HepG2 (cell line): ENCODE measurements around the gene IRF3. TPM values are rescaled to one million over a fixed set of nuclear protein-coding genes. Genes with fewer than 3 reads are reported as not detected.

ENCODE experiments used
- ATAC-seq: fragments of 200-7000 bp; cut with Tn5 transposase; 3 replicates; pipeline ENCODE4 v1.9.1; 2020; ENCODE audit warnings: mild to moderate bottlenecking, moderate library complexity
- BruUV-seq: library from RNA; stranded (reverse); fragments of 400-500 nt; replicated peaks from 2 replicates; lab custom pipeline; 2021; lab: Mats Ljungman, UMichigan
- CTCF ChIA-PET: fragments of 300-600 bp; formaldehyde crosslinking; extraction: SDS; loops from one replicate; lab custom pipeline; 2021; ENCODE audit warnings: low total read pairs, inconsistent platforms, low intra/inter-chr PET ratio; lab: Yijun Ruan, JAX
- POLR2A ChIA-PET: fragments of 350-600 bp; sonication (Branson Sonifier 250); formaldehyde crosslinking; loops from one replicate; lab custom pipeline; 2020; ENCODE audit warnings: antibody characterized with exemption, inconsistent platforms; lab: Yijun Ruan, JAX
- DNase-seq: peaks from one replicate; pipeline ENCODE4 v3.0.0-alpha.2; 2015; ENCODE audit warnings: low spot score
- FAIRE-seq: peaks from 3 replicates; lab custom pipeline; 2011; peaks lifted over from hg19 to GRCh38; lab: Jason Lieb, UNC
- H2AFZ ChIP-seq: one replicate; pipeline ENCODE4 v1.6.1; 2011; ENCODE audit warnings: low read length, inconsistent platforms
- H3K27ac ChIP-seq: fragments of 300-600 bp; 3 replicates; pipeline ENCODE4 v1.8.0; 2011; ENCODE audit warnings: mixed run types, mild to moderate bottlenecking, mixed read lengths, low read length, inconsistent platforms; ENCODE audit not compliant: insufficient read depth; ENCODE audit errors: extremely low read length
- H3K27me3 ChIP-seq, 2 experiments: fragments of 200-600 bp in 1 of 2; 2 replicates in 1 of 2; 3 replicates in 1 of 2; pipeline versions ENCODE4 v1.6.0 to v1.8.0; 2011; ENCODE audit warnings: low read length in 2 of 2, mild to moderate bottlenecking in 2 of 2, moderate library complexity in 2 of 2, inconsistent platforms in 1 of 2; ENCODE audit not compliant: insufficient read depth in 2 of 2, control insufficient read depth in 1 of 2
- H3K36me3 ChIP-seq, 2 experiments: fragments of 200-600 bp in 1 of 2; replicated peaks in 1 of 2; 2 replicates in 1 of 2; 3 replicates in 1 of 2; pipeline versions ENCODE4 v1.5.1 to v1.8.0; 2011; ENCODE audit warnings: low read length in 2 of 2, inconsistent platforms in 1 of 2; ENCODE audit not compliant: insufficient read depth in 2 of 2, control insufficient read depth in 1 of 2
- H3K4me1 ChIP-seq: 2 replicates; pipeline ENCODE4 v1.5.1; 2012; ENCODE audit warnings: low read length, inconsistent platforms; ENCODE audit not compliant: insufficient read depth
- H3K4me2 ChIP-seq: 2 replicates; pipeline ENCODE4 v1.6.0; 2011; ENCODE audit warnings: low read depth, low read length, inconsistent platforms
- H3K4me3 ChIP-seq, 3 experiments: fragments of 200-600 bp in 1 of 3; sonication (generic), shearing (Covaris generic) in 1 of 3; replicated peaks in 1 of 3; 2 replicates each; pipeline ENCODE4 v1.5.1; 2011 to 2016; ENCODE audit warnings: low read length in 3 of 3, inconsistent platforms in 2 of 3, low read depth in 2 of 3, mild to moderate bottlenecking in 2 of 3, control low read depth in 1 of 3, mixed read lengths in 1 of 3; ENCODE audit not compliant: insufficient read depth in 1 of 3
- H3K79me2 ChIP-seq: one replicate; pipeline ENCODE4 v1.6.1; 2011; ENCODE audit warnings: low read length, inconsistent platforms; ENCODE audit not compliant: insufficient read depth
- H3K9ac ChIP-seq: 2 replicates; pipeline ENCODE4 v1.6.0; 2011; ENCODE audit warnings: mild to moderate bottlenecking, low read depth, low read length, inconsistent platforms; ENCODE audit not compliant: insufficient read depth
- H3K9me3 ChIP-seq: 2 replicates; pipeline ENCODE4 v1.5.1; 2012; ENCODE audit warnings: mild to moderate bottlenecking, low read length
- H4K20me1 ChIP-seq: 2 replicates; pipeline ENCODE4 v1.6.0; 2011; ENCODE audit warnings: inconsistent platforms, mild to moderate bottlenecking, low read length, moderate library complexity; ENCODE audit not compliant: insufficient read depth
- AGO2 ChIP-seq: fragments of 200-400 bp; formaldehyde crosslinking; optimal IDR thresholded peaks from 2 replicates; pipeline ENCODE3; 2017; ENCODE audit warnings: mild to moderate bottlenecking, low read depth, low read length, moderate library complexity
- ARNT ChIP-seq: fragments of 450-650 bp; IDR thresholded peaks from 2 replicates; pipeline ENCODE4 v1.6.1; 2017
- BRCA1 ChIP-seq: sonication (generic); formaldehyde crosslinking; IDR thresholded peaks from 2 replicates; pipeline ENCODE4 v1.4.0; 2020; ENCODE audit warnings: missing genetic modification reagents
- CBX1 ChIP-seq: IDR thresholded peaks from one replicate; pipeline ENCODE4 v1.6.1; 2016; ENCODE audit warnings: antibody characterized with exemption, low read depth
- CBX5 ChIP-seq: sonication (generic); formaldehyde crosslinking; IDR thresholded peaks from 2 replicates; pipeline ENCODE4 v1.4.0; 2020; ENCODE audit warnings: missing genetic modification reagents, borderline replicate concordance
- EZH2 ChIP-seq: conservative IDR thresholded peaks from 2 replicates; pipeline ENCODE4 v1.6.1; 2012; ENCODE audit warnings: mild to moderate bottlenecking, low read depth, low read length, moderate library complexity
- GATAD2A ChIP-seq: IDR thresholded peaks from 2 replicates; pipeline ENCODE4 v1.6.1; 2016
- KLF11 ChIP-seq: IDR thresholded peaks from 2 replicates; pipeline ENCODE4 v1.6.1; 2016; ENCODE audit warnings: missing compliant biosample characterization
- MAFK ChIP-seq, 2 experiments: IDR thresholded peaks in 1 of 2; conservative IDR thresholded peaks in 1 of 2; 2 replicates each; pipeline ENCODE4 v1.6.1; 2011; ENCODE audit warnings: improper control_type of control experiment in 2 of 2, low read length in 2 of 2
- PCBP1 ChIP-seq: fragments of 200-400 bp; formaldehyde crosslinking; IDR thresholded peaks from 2 replicates; pipeline ENCODE4 v1.6.1; 2017; ENCODE audit warnings: mild to moderate bottlenecking, low read depth, low read length, borderline replicate concordance
- PCBP2 ChIP-seq: fragments of 200-400 bp; formaldehyde crosslinking; optimal IDR thresholded peaks from 2 replicates; pipeline ENCODE3; 2018; ENCODE audit warnings: low read length, low read depth; ENCODE audit not compliant: poor library complexity, severe bottlenecking
- PRMT3 ChIP-seq: sonication (generic); formaldehyde crosslinking; IDR thresholded peaks from 2 replicates; pipeline ENCODE4 v1.8.1; 2022; ENCODE audit warnings: low read depth, mild to moderate bottlenecking, moderate library complexity, missing genetic modification reagents, borderline replicate concordance
- RBFOX2 ChIP-seq: fragments of 200-400 bp; formaldehyde crosslinking; IDR thresholded peaks from 2 replicates; pipeline ENCODE4 v1.6.1; 2017; ENCODE audit warnings: low read depth, mild to moderate bottlenecking, low read length
- WGBS: methylation state at CpG from one replicate; pipeline ENCODE4 v1.1.6; 2017; ENCODE audit warnings: low lambda C conversion rate; 5-methylcytosine and 5-hydroxymethylcytosine counted together
- in situ Hi-C: cut with HindIII; loops from 2 replicates; pipeline ENCODE4 v1.10.0; 2017; ENCODE audit warnings: low pct_unique_long_range_greater_than_20kb; ENCODE audit not compliant: extremely low pct_ligation_motif_present
- intact Hi-C: fragments of 100-400 bp; cut with micrococcal nuclease; formaldehyde crosslinking; loops from one replicate; pipeline ENCODE4 v1.10.0; 2022; ENCODE audit not compliant: unreplicated experiment
- polyA plus RNA-seq, 8 experiments: library from polyadenylated mRNA; depleted of rRNA in 3 of 8; stranded (reverse) in 7 of 8; unstranded in 1 of 8; fragments of >200 nt; fragmentation: Illumina TruSeq in 4 of 8; extraction: Trizol in 4 of 8; gene quantifications; 2 replicates each; pipeline versions ENCODE4 v1.2.1 to v1.2.3, GENCODE V29; 2011 to 2016; ENCODE audit warnings: low read depth in 4 of 8, missing spikeins in 1 of 8, mixed read lengths in 1 of 8; ENCODE audit not compliant: insufficient read depth in 1 of 8
- total RNA-seq, 5 experiments: library from RNA; depleted of rRNA; stranded (reverse); fragments of >200 nt; fragmentation: Illumina TruSeq; extraction: Trizol; gene quantifications; 2 replicates each; pipeline ENCODE4 v1.2.3, GENCODE V29; 2016; ENCODE audit warnings: low read depth in 1 of 5
- TF ChIP-seq, protein P1 (sequence below): IDR thresholded peaks from 2 replicates; pipeline ENCODE4 v1.6.1; 2016; ENCODE audit warnings: low read depth, borderline replicate concordance
- TF ChIP-seq, protein P2 (sequence below): sonication (generic); formaldehyde crosslinking; IDR thresholded peaks from 2 replicates; pipeline ENCODE4 v1.4.0; 2020; ENCODE audit warnings: missing genetic modification reagents
- TF ChIP-seq, protein P3 (sequence below): sonication (generic); formaldehyde crosslinking; IDR thresholded peaks from 2 replicates; pipeline ENCODE4 v1.9.0; 2022; ENCODE audit warnings: missing genetic modification reagents, mild to moderate bottlenecking, borderline replicate concordance

Gene IRF3
- total and polyA plus RNA-seq, 2 of the 13 experiments (the other 11 are each of a cell fraction or from before 2014, with no cell fraction given), result 61.9 to 65.5 TPM

DNA sequence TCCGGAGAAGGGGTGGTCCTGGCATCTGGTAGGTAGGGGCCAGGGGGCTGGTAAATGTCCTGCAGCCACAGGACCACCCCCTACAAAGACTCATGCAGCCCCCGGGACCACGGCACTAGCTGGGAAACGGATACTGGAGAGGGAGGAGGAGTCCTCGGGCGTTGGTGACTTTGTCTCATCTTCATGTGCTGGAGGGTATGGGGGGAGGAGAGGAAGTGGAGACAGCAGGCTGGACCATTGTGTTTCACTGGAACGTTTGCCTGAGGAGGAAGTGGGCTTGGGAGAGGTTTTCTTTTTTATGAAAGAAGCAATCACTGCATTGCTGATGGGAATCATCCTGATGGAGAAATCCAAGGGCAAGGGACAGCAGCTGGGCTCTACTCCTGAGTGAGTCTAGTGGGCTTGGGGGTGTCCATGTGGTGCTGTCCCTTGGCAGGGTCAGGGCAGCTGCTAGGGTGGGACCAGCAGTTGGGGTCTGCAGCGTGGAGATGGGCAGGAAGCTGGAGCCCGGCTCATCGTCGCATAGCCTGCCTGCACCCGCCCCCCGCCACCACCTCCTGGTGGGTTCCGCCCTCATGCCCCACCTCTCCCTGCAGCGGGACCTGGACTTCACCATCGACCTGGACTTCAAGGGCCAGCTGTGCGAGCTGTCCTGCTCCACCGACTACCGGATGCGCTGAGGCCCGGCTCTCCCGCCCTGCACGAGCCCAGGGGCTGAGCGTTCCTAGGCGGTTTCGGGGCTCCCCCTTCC lies 22.1 kb upstream of the IRF3 start:
- ChIA-PET CTCF (no interaction called here), POLR2A (interaction anchor here (0.8 to 1.9 kb wide), 2 partner anchors 11 kb away, joined by 4 to 5 read pairs; partner anchors contain the start of gene PRMT1)
- WGBS, result 96% methylated on average over 19 of the region's 26 CpGs
- Histone ChIP-seq H3K4me3 (no peak overlapping the region), H3K79me2 (peaks cover 2% of the 10 kb centered on the region), H3K27me3 (no peaks in the 10 kb centered on the region), H3K27ac (no peak overlapping the region), H3K9me3 (no peaks in the 10 kb centered on the region), H4K20me1 (peaks cover 5% of the 10 kb centered on the region; the same call in 1 of the 2 replicates), H3K4me1 (no peaks in the 10 kb centered on the region), H3K4me2 (no peak overlapping the region), H3K9ac (no peak overlapping the region), H2AFZ (no peak overlapping the region), H3K36me3 (peaks cover 21 to 47% of the 10 kb centered on the region in 2 experiments)
- no TSS peak for BruUV-seq
- DNase-seq, result no peak
- no peak for TF ChIP-seq ARNT
- TF ChIP-seq PCBP2, result no peak
- TF ChIP-seq AGO2, result peak; percentile 57
- TF ChIP-seq, protein P1, sequence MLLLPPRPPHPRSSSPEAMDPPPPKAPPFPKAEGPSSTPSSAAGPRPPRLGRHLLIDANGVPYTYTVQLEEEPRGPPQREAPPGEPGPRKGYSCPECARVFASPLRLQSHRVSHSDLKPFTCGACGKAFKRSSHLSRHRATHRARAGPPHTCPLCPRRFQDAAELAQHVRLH (CRISPR knock-in tag), result no peak
- TF ChIP-seq RBFOX2, result peak; percentile 69
- no peak for TF ChIP-seq CBX5 (CRISPR knock-in tag)
- in situ Hi-C loops, result no loop called here
- no peak for FAIRE-seq
- ATAC-seq, result no peak
- intact Hi-C loops, result no loop called here

DNA sequence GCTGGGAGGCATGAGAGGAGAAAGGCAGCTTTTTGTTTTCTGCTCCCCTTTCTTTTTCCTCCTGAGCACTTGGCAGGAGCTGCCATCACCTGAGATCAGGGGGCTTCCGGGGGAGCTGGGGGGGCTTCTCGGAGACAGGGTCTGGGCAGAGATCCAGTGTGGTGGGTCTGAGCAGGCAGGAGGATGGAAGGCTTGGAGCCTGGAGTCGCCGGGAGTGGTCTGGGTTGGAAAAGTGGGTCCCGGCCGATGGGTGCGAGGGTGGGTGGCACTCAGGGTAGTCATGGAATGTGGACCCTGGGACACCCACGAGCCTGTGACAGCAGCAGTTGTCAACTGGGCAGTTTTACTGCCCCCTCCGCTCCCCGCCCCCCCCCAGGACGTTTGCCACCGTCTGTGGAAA lies 21.5 kb upstream of the IRF3 start:
- BruUV-seq, result no TSS peak
- 97% methylated on average over 9 of the region's 12 CpGs for whole genome bisulfite sequencing
- Histone ChIP-seq H3K4me2 (no peak overlapping the region), H3K4me3 (no peak overlapping the region), H3K9ac (no peak overlapping the region), H3K27me3 (no peaks in the 10 kb centered on the region), H3K27ac (no peak overlapping the region), H4K20me1 (peaks cover 5% of the 10 kb centered on the region; the same call in 1 of the 2 replicates), H3K9me3 (no peaks in the 10 kb centered on the region), H3K36me3 (peaks cover 24 to 53% of the 10 kb centered on the region in 2 experiments), H2AFZ (no peak overlapping the region), H3K79me2 (peaks cover 2% of the 10 kb centered on the region), H3K4me1 (no peaks in the 10 kb centered on the region)
- ChIA-PET CTCF (no interaction called here), POLR2A (interaction anchor here (0.8 kb wide), 1 partner anchor 11 kb away, joined by 4 read pairs; the partner anchor contains the start of gene PRMT1)
- FAIRE-seq (no peak), ATAC-seq (no peak), DNase-seq (no peak)
- intact Hi-C loops, result no loop called here
- in situ Hi-C loops, result no loop called here
- TF ChIP-seq PRMT3 (CRISPR knock-in tag), result no peak
- no peak for TF ChIP-seq MAFK (conservative IDR thresholded peaks at IDR 0.05 in 1 of 2, IDR thresholded peaks at IDR 0.05 in 1 of 2; ENCODE audit: low read length in 2 of 2)
- TF ChIP-seq EZH2, result no peak
- TF ChIP-seq GATAD2A, result no peak
- TF ChIP-seq, protein P2, sequence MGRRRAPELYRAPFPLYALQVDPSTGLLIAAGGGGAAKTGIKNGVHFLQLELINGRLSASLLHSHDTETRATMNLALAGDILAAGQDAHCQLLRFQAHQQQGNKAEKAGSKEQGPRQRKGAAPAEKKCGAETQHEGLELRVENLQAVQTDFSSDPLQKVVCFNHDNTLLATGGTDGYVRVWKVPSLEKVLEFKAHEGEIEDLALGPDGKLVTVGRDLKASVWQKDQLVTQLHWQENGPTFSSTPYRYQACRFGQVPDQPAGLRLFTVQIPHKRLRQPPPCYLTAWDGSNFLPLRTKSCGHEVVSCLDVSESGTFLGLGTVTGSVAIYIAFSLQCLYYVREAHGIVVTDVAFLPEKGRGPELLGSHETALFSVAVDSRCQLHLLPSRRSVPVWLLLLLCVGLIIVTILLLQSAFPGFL (CRISPR knock-in tag), result no peak
- no peak for TF ChIP-seq BRCA1 (CRISPR knock-in tag)
- TF ChIP-seq CBX1, result no peak
- TF ChIP-seq PCBP1, result no peak
- no peak for TF ChIP-seq ARNT
- no peak for TF ChIP-seq KLF11
- TF ChIP-seq, protein P3, sequence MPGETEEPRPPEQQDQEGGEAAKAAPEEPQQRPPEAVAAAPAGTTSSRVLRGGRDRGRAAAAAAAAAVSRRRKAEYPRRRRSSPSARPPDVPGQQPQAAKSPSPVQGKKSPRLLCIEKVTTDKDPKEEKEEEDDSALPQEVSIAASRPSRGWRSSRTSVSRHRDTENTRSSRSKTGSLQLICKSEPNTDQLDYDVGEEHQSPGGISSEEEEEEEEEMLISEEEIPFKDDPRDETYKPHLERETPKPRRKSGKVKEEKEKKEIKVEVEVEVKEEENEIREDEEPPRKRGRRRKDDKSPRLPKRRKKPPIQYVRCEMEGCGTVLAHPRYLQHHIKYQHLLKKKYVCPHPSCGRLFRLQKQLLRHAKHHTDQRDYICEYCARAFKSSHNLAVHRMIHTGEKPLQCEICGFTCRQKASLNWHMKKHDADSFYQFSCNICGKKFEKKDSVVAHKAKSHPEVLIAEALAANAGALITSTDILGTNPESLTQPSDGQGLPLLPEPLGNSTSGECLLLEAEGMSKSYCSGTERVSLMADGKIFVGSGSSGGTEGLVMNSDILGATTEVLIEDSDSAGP (CRISPR knock-in tag), result no peak
